Astrocyte of the cerebellum (primary cell): Measurements from ENCODE around the gene ACOT9.
A peak's percentile ranks its signal among the peaks of the same experiment; 100 is the strongest.

Experiments used
- DNase-seq: peaks from one replicate; pipeline ENCODE4 v3.0.0-alpha.2; 2011; ENCODE audit warnings: low read depth
- H3K4me3 ChIP-seq: 2 replicates; pipeline ENCODE4 v1.5.1; 2011; ENCODE audit warnings: mild to moderate bottlenecking, low read depth, low read length, moderate library complexity
- in situ Hi-C: cut with HindIII; loops from 2 replicates; pipeline ENCODE4 v1.10.0; 2017; ENCODE audit warnings: low sequenced_read_pairs
- TF ChIP-seq, protein P1 (sequence below): IDR thresholded peaks from 2 replicates; pipeline ENCODE4 v1.5.1; 2012; ENCODE audit warnings: low read length, low read depth, moderate library complexity, mild to moderate bottlenecking; ENCODE audit errors: missing control alignments

Gene ACOT9, protein sequence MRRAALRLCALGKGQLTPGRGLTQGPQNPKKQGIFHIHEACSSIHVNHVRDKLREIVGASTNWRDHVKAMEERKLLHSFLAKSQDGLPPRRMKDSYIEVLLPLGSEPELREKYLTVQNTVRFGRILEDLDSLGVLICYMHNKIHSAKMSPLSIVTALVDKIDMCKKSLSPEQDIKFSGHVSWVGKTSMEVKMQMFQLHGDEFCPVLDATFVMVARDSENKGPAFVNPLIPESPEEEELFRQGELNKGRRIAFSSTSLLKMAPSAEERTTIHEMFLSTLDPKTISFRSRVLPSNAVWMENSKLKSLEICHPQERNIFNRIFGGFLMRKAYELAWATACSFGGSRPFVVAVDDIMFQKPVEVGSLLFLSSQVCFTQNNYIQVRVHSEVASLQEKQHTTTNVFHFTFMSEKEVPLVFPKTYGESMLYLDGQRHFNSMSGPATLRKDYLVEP

DNA sequence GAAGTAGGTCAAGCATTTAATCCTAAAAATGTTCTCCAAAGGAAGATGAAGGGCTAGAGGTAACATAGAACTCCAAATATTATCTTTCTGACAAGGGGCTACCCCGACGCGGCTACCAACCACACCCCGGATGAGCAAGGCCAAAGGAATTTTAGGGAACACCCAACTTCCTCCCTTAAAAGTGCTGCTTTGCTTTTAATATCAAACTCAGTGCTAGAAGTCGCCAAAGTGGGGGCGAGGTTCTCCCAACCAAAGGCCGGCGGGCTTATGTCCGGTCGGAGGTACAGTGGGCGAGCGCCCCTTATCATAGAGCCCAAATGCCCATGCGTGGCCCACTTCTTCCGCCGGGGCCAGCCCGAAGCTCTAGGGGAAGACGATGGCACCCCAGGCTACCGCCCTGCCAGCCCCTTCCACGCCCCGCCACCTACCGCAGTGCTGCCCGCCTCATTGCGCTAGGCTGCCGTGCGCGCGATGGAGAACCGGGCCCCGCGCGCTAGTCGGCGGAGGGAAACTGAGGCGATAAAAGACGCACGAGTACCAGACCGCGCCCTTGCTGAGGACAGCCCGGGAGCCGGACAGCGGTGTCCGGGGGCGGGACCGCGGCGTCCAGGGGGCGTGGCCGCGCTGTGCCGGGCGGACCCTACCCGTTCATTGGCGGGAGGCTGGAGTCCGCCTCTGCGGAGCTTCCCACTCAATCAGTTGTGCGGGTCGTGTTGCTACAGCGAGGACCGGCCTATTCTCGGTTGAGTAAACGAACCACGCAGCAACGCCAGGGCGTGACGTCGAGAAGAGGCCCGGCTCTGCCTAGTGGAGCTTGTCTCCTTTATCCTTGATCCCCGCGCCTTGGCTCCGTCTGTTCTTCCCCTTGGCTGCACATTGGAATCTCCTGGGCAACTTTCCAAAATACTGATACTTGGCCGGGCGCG, at the start of gene ACOT9:
Gene ACOT9 (minus strand): TSS at position 580 of the 926 bp plus-strand sequence. CDS start 132 bp downstream, at position 448.
- DNase-seq, result peak; percentile 83
- in situ Hi-C loops, result no loop called here
- TF ChIP-seq, protein P1, sequence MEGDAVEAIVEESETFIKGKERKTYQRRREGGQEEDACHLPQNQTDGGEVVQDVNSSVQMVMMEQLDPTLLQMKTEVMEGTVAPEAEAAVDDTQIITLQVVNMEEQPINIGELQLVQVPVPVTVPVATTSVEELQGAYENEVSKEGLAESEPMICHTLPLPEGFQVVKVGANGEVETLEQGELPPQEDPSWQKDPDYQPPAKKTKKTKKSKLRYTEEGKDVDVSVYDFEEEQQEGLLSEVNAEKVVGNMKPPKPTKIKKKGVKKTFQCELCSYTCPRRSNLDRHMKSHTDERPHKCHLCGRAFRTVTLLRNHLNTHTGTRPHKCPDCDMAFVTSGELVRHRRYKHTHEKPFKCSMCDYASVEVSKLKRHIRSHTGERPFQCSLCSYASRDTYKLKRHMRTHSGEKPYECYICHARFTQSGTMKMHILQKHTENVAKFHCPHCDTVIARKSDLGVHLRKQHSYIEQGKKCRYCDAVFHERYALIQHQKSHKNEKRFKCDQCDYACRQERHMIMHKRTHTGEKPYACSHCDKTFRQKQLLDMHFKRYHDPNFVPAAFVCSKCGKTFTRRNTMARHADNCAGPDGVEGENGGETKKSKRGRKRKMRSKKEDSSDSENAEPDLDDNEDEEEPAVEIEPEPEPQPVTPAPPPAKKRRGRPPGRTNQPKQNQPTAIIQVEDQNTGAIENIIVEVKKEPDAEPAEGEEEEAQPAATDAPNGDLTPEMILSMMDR, result no peak
- H3K4me3 ChIP-seq, result peak within 1 kb of the TSS; percentile 70

DNA sequence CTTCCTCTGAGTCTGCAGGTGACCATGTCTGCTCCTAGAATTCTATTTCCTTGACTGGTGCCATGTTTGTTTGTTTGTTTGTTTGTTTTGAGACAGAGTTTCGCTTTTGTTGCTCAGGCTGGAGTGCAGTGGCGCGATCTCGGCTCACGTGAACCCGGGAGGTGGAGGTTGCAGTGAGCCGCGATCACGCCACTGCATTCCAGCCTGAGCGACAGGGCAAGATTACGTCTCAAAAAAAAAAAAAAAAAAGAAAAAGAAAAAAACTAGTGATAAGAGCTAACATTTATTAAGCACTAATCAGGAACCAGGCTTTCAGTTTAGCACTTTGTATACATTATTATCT, 47.0 kb upstream of the ACOT9 start:
- no peak for DNase-seq
- TF ChIP-seq, protein P1, result no peak
- in situ Hi-C loops, result no loop called here
- H3K4me3 ChIP-seq, result no peak overlapping the region

DNA sequence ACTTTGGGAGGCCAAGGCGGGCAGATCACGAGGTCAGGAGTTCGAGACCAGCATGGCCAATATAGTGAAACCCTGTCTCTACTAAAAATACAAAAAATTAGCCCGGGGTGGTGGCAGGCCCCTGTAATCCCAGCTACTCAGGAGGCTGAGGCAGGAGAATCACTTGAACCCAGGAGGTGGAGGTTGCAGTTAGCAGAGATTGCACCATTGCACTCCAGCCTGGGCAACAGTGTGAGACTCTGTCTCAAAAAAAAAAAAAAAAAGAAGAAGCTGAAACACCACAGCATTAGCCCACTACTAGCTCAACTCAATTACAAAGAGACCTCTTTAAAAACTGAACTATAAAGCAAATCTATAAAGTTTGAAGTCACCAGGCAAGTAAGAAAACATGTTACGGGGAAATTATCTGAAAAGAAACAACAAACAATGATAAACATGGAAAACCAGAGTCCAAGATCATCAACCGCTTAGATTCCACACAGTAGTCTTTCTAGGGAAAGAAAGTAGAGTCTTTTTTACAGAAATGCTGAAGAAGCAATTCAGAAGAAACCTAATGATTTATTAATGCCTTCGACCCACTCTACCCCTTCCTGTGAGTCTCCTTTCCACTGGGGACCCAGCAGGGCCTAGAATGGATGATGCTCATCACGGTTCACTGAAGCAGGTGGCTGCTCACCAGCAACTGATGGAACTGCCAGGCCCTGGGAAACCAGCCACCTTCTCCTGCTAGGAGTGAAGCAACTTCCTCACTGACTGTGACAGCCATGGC, 46.5 kb upstream of the ACOT9 start:
- DNase-seq, result no peak
- in situ Hi-C loops, result no loop called here
- TF ChIP-seq, protein P1, result no peak
- H3K4me3 ChIP-seq, result no peak overlapping the region

DNA sequence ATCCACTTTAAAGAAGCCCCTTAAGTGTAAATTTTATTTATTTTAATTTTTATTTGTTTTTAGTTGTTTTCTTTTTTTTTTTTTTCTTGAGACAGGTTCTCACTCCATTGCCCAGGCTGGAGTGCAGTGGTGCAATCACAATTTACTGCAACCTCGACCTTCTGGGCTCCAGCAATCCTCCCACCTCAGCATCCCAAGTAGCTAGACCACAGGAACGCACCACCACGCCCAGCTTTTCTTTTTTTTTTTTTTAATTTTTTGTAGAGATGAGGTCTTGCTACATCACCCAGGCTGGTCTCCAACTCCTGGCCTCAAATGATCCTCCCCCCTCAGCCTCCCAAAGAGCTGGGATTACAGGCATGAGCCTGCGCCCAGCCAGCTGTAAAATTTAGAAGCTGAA, 45.9 kb upstream of the ACOT9 start:
- DNase-seq, result no peak
- no peak overlapping the region for H3K4me3 ChIP-seq
- TF ChIP-seq, protein P1, result no peak
- in situ Hi-C loops, result no loop called here

DNA sequence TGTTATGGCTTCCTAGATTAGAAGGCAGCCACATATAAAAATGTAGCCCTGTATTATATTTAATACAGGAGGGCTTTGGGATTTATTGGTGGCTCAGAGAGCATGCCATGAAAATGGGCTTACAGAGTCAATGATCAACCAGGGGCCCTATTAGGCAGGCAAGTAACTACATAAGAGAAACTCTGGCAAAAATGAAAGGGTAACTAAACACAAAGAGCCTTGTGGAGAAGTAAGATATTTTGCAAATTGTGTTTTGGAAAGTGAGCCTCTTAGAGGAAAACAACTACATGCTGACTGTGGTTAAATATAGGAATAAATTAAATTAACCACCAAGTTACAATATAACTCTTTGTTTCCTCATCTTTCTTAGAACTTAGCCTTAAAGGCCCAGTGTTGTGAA, 45.4 kb upstream of the ACOT9 start:
- no peak overlapping the region for H3K4me3 ChIP-seq
- TF ChIP-seq, protein P1, result no peak
- in situ Hi-C loops, result no loop called here
- no peak for DNase-seq

DNA sequence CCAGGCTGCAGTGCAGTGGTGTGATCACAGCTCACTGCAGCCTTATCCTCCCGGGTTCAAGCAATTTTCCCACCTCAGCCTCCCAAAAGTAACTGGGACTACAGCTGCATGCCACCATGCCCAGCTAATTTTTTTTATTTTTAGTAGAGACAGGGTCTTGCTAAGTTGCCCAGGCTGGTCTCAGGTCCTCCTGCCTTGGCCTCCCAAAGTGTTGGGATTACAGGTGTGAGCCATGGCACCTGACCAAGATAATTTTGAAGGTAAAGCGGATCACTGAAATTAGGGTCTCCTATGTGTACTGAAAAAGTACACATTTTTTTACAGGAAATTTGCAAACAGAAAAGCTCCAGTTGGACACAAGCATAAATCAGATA, 44.7 kb upstream of the ACOT9 start:
- TF ChIP-seq, protein P1, result no peak
- in situ Hi-C loops, result no loop called here
- no peak for DNase-seq
- no peak overlapping the region for H3K4me3 ChIP-seq
